Prostate gland (tissue), 2 donors: ENCODE results near the gene SERPINB6. TPM values are rescaled to one million over a fixed set of nuclear protein-coding genes. Genes with fewer than 3 reads are reported as not detected.

Source experiments
- DNase-seq: peaks from one replicate; pipeline ENCODE4 v3.0.0-alpha.2; 2019; ENCODE audit warnings: low spot score
- H3K27ac ChIP-seq, 2 donors: fragments of 200-600 bp; sonication (generic); 2 replicates each; pipeline ENCODE4 v1.5.1; 2017 to 2019
- H3K27me3 ChIP-seq: fragments of 200-600 bp; sonication (generic); replicated peaks from 2 replicates; pipeline ENCODE4 v1.5.1; 2019; ENCODE audit not compliant: insufficient read depth
- H3K36me3 ChIP-seq, 2 donors: fragments of 200-600 bp; sonication (generic); 1 replicate in 1 of 2; 2 replicates in 1 of 2; pipeline versions ENCODE4 v1.5.1 to v1.8.1; 2017 to 2019
- H3K4me1 ChIP-seq: fragments of 200-600 bp; sonication (generic); replicated peaks from 2 replicates; pipeline ENCODE4 v1.5.1; 2019
- H3K4me3 ChIP-seq, 2 donors: fragments of 200-600 bp; sonication (generic); 2 replicates each; pipeline ENCODE4 v1.5.1; 2017 to 2019
- H3K9me3 ChIP-seq: fragments of 200-600 bp; sonication (generic); 2 replicates; pipeline ENCODE4 v1.5.1; 2017
- POLR2A ChIP-seq: fragments of 450-650 bp; IDR thresholded peaks from one replicate; pipeline ENCODE4 v1.6.1; 2016; ENCODE audit warnings: antibody characterized with exemption, mild to moderate bottlenecking
- POLR2AphosphoS5 ChIP-seq: sonication (generic); formaldehyde crosslinking; IDR thresholded peaks from one replicate; pipeline ENCODE4 v1.6.1; 2017; ENCODE audit warnings: antibody characterized with exemption
- WGBS: methylation state at CpG from one replicate; pipeline ENCODE4 v1.1.5; 2018; 5-methylcytosine and 5-hydroxymethylcytosine counted together
- intact Hi-C: fragments of 100-400 bp; cut with DNase I; formaldehyde crosslinking; loops from one replicate; pipeline ENCODE4 v1.14.2; 2022
- total RNA-seq, 2 donors: library from RNA; depleted of rRNA; stranded (reverse); fragments of >200 nt; gene quantifications; one replicate each; pipeline ENCODE4 v1.1.0, GENCODE V29; 2016
- TF ChIP-seq, protein P1 (sequence below), 4 experiments: fragments of 200-600 bp in 2 of 4; fragments of 450-650 bp in 2 of 4; sonication (generic) in 2 of 4; IDR thresholded peaks; 1 replicate in 3 of 4; 2 replicates in 1 of 4; pipeline ENCODE4 v1.5.1; 2016 to 2019; ENCODE audit warnings: antibody characterized with exemption in 4 of 4, mild to moderate bottlenecking in 2 of 4, moderate library complexity in 2 of 4

Gene SERPINB6
- total RNA-seq, 2 donors from 2014 or later, result 155 to 202 TPM

DNA sequence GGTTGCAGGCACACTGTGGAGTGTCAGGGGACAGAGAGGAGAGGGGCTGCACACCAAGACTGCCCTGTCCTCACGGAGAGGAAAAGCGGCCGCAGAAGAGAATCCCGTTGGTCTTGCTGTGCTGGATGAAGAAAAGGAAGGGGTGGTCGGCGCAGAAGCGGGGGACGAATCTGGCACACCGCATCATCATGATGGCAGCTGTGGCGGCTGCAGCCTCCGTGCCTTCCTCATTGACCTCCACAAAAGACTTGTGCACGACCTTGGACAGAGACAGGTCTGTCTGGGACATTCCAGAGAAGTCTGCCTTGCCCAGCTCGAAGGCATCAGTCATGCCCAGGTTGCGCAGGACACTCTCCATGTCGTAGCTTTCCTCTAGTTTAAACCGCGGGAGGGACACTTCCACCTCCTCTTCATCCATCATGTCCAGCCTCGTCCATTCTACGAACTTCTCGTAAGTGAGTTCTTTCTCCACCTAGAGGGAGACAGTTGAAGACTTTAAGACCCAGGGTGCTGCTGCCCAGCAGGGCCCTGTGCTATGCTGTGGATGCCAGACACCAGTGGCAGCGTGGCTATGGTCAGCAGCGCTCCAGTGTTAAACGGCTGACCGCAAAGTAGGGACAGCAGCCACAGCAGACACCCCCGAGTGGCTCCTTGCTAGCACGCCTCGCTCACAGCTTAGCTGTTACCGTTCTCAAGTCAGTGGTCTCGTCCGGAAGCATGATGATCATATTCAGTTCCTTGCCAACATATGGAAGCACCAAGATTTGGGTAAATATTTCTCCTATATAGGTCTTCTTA is 22.9 kb downstream of the SERPINB6 start:
- 91% methylated on average over 30 of the region's 30 CpGs for WGBS
- Histone ChIP-seq H3K27me3 (no peaks in the 10 kb centered on the region), H3K4me1 (no peaks in the 10 kb centered on the region), H3K27ac (no peak overlapping the region), H3K4me3 (no peak overlapping the region), H3K36me3 (peaks cover 10% of the 10 kb centered on the region in 2 donors), H3K9me3 (no peaks in the 10 kb centered on the region)
- intact Hi-C loops, result no loop called here
- DNase-seq, result no peak
- no peak for TF ChIP-seq POLR2AphosphoS5
- TF ChIP-seq, protein P1, sequence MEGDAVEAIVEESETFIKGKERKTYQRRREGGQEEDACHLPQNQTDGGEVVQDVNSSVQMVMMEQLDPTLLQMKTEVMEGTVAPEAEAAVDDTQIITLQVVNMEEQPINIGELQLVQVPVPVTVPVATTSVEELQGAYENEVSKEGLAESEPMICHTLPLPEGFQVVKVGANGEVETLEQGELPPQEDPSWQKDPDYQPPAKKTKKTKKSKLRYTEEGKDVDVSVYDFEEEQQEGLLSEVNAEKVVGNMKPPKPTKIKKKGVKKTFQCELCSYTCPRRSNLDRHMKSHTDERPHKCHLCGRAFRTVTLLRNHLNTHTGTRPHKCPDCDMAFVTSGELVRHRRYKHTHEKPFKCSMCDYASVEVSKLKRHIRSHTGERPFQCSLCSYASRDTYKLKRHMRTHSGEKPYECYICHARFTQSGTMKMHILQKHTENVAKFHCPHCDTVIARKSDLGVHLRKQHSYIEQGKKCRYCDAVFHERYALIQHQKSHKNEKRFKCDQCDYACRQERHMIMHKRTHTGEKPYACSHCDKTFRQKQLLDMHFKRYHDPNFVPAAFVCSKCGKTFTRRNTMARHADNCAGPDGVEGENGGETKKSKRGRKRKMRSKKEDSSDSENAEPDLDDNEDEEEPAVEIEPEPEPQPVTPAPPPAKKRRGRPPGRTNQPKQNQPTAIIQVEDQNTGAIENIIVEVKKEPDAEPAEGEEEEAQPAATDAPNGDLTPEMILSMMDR (IDR thresholded peaks at IDR 0.05), result no peak

DNA sequence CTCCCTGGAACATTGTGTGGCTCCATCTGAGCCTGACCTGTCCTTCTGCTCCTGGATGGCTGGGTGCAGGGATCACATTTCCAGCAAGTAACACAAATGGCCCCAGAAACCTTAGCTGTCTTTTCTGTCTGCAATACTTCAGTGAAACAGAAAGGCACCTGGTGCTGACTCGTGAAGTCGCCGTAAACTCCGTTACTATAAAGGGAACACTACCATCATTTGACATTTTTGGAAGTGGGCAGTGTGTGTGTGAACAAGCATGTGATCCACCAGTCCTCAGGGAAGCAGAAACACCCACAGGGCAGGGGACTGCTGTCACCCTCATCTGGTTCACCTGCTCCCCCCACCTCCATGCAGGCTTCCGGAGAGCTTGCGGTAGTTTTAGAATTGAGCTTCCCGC is 23.9 kb downstream of the SERPINB6 start:
- H3K4me1 ChIP-seq, result no peaks in the 10 kb centered on the region
- DNase-seq, result no peak
- H3K27ac ChIP-seq, result no peak overlapping the region
- no peaks in the 10 kb centered on the region for H3K27me3 ChIP-seq
- TF ChIP-seq, protein P1 (IDR thresholded peaks at IDR 0.05), result no peak
- TF ChIP-seq POLR2AphosphoS5 (no peak), POLR2A (no peak)
- intact Hi-C loops, result no loop called here
- peaks cover 10% of the 10 kb centered on the region in 2 donors for H3K36me3 ChIP-seq
- 93% methylated on average over 7 of the region's 7 CpGs for WGBS
- H3K9me3 ChIP-seq, result no peaks in the 10 kb centered on the region
- no peak overlapping the region for H3K4me3 ChIP-seq

DNA sequence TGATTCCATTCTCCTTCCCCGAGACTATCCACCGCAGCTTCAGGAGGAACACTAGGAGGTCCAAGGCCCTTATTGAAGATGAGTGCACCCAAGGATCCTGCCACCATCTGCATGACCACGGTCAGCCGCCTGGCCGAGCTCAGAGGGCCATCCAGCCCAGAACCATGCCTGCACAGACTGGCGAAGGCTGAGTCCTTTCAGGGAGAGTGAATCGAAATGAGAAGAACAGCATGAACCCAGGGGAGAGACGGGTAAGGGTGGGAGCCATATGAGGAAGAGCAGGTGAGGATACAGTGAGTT is 26.3 kb downstream of the SERPINB6 start:
- Histone ChIP-seq H3K4me3 (no peak overlapping the region), H3K9me3 (no peaks in the 10 kb centered on the region), H3K36me3 (peaks cover 10% of the 10 kb centered on the region in 2 donors), H3K27me3 (no peaks in the 10 kb centered on the region), H3K4me1 (no peaks in the 10 kb centered on the region), H3K27ac (no peak overlapping the region)
- intact Hi-C loops, result no loop called here
- TF ChIP-seq, protein P1 (IDR thresholded peaks at IDR 0.05), result no peak
- TF ChIP-seq POLR2A, result no peak
- TF ChIP-seq POLR2AphosphoS5, result no peak
- 85% methylated on average over 8 of the region's 8 CpGs for WGBS
- no peak for DNase-seq

DNA sequence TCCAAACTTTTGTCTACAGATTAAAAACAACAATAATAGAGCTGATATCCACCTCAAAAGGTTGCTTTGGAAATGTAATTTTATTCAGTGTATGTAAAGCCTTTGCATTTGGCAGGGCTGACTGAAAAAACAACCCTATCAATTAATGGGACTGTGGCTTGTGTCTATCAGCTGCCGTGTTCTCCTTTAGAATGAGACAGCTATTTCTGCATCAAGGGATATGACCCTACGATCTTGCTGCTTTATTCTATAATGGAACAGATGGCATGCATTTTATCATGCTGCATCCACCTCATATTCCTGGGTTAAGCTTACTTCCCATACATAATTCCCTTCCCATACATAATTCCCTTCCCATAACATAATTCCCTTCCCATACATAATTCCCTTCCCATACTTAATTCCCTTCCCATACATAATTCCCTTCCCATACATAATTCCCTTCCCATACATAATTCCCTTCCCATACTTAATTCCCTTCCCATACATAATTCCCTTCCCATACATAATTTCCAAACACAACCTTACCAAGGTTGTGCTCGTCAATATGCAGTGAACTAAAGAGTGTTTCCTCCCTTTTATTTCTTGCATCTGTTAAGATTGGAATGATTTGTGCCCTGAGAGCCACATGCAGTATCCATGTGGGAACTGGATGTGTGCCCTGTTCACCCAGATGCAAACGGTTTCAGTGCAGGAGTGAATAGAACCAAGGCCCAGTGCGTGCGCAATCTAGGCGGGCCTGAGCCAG is 26.8 kb downstream of the SERPINB6 start:
- no peak overlapping the region for H3K4me3 ChIP-seq
- peaks cover 10% of the 10 kb centered on the region in 2 donors for H3K36me3 ChIP-seq
- WGBS, result 83% methylated on average over 7 of the region's 7 CpGs

More for the DNA sequence above, 26.8 kb downstream of the SERPINB6 start:
- H3K4me1 ChIP-seq, result no peaks in the 10 kb centered on the region
- H3K9me3 ChIP-seq, result no peaks in the 10 kb centered on the region
- no peaks in the 10 kb centered on the region for H3K27me3 ChIP-seq
- TF ChIP-seq POLR2AphosphoS5, result no peak
- TF ChIP-seq POLR2A, result no peak
- TF ChIP-seq, protein P1 (IDR thresholded peaks at IDR 0.05), result no peak
- intact Hi-C loops, result no loop called here
- no peak for DNase-seq
- H3K27ac ChIP-seq, result no peak overlapping the region
